Measurements from ENCODE around the gene SSX2IP. TPM values are rescaled to one million over a fixed set of nuclear protein-coding genes. Genes with fewer than 3 reads are reported as not detected.
"Not testable (repeated sequence)": the region's sequence is repeated elsewhere in the genome, so short reads cannot be mapped to it uniquely, and the experiment has no call there.

The SSX2IP gene
- total RNA-seq, 1 donor from 2014 or later: 58.7 TPM

DNA sequence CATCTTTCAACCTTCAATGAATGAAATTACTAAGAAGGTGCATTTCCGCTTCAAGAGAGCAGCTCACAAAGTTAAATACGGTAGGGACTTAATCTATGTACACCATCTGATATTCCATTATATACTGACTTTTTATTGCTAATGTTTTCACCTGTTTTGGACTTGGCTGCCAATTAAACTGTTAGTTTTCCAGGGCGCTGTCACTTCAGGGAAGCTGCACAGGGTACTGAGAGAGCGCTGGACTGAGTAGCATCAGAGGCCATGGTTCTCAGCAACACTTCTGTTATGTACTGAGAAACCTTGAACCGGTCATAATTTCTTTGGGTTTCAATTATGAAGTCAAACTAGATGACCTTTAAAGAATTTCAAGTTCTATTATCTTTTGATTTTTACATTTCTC lies 8.2 kb downstream of the SSX2IP start:
- DNase-seq (ENCODE audit: low spot score in 2 of 2) (no peak), FAIRE-seq (no peak)

DNA sequence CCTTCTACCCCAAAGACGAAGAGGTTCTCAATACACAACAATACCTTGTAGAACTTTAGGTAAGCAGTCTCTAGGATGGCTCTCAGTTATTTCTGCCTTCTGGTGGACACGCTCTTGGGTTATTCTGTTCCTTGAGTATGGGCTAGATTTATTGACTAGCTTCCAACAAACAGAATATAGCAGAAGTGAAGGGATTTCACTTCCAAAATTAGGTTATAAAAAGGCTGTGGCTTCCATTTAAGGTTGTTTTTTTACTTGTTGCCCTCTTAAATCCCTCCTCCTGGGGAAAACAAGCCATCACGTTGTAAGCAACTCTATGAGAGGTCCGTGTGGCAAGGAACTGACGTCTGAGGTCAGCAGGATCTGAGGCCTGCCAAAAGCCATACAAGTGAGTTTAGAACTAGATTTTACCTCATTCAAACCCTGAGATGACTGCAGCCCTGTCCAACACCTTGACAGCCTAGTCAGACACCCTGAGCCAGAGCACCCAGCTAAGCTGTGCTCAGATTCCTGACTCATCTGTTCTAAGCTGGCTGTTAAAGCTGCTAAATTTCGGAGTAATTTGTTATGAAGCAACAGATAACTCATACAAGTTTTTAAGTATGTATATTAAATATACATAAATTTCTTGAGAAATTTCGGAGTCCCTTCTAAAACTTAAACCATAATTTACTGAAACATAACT lies 12.7 kb downstream of the SSX2IP start:
- no peak for FAIRE-seq
- no peak for DNase-seq (ENCODE audit: low spot score in 2 of 2)

DNA sequence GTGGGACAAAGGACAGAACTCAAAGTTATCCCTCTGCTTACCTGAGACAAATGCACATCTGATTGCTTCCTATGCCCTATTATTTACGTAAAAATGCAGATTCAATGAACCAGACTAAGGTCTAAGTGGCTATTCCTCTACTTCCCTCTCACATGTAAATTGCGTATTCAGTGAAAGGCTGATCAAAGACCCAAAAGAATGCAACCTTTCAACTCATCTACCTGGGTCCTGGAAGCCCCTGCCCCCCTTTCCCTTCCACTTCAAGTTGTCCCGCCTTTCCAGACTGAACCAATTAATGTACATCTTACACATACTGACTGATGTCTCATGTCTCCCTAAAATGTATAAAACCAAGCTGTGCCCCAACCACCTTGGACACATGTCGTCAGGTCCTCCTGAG lies 14.6 kb downstream of the SSX2IP start:
- DNase-seq (ENCODE audit: low spot score in 2 of 2) (no peak), FAIRE-seq (no peak)

DNA sequence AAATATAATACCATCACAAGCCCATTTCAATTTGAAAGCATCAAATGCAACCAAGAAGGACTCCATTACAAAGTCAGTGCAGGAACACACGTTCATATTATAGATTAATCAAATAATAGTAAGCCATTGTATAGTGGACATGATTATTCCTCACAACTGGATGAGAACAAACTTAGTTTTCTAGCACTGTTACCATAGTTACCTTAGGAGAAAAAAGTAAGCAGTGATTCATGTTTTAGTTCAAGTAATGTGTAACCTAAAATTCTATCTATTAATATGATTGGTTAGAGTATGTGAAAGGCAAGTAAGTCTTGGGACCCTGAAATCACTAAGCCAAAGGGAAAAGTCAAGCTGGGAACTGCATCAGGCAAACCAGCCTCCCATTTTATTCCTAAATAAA lies 15.2 kb downstream of the SSX2IP start:
- no peak for FAIRE-seq
- no peak for DNase-seq (ENCODE audit: low spot score in 2 of 2)

DNA sequence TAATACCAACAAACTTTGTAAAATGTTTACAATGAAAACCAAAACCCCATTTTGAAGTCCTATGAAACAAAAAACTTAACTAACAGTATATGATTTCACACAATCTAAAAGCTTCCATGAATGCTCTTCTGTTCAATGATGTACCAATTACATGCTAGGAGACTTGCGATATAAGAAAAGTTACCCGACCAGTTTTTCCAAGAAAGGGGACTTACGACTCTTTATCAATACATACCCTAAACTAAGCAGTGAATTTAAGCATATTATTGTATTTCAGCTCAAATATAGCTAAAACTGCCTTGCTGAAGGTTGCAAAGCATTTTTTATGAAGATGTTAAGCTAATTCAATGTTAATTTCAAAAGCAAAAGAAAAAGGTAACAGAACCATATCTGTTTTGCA lies 15.6 kb downstream of the SSX2IP start:
- DNase-seq (ENCODE audit: low spot score in 2 of 2) (no peak), FAIRE-seq (no peak)

DNA sequence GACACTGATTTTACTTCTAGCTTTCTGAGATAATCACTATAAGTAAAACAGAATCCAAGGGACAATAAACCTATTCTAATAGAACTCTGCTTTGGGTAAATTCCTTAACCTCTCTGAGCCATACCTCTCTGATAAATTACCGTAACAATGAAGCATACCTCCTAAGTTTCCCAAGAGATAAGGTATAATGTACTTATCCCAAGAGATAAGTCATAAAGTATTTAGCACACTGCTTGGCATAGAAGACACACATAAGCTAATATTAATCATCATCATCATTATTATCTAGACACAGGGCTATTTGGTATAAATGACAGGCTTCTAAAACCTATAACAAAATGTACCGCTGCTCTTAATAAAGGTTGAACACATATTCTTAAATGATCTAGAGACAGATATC lies 16.2 kb downstream of the SSX2IP start:
- DNase-seq (ENCODE audit: low spot score in 2 of 2) (no peak), FAIRE-seq (no peak)

DNA sequence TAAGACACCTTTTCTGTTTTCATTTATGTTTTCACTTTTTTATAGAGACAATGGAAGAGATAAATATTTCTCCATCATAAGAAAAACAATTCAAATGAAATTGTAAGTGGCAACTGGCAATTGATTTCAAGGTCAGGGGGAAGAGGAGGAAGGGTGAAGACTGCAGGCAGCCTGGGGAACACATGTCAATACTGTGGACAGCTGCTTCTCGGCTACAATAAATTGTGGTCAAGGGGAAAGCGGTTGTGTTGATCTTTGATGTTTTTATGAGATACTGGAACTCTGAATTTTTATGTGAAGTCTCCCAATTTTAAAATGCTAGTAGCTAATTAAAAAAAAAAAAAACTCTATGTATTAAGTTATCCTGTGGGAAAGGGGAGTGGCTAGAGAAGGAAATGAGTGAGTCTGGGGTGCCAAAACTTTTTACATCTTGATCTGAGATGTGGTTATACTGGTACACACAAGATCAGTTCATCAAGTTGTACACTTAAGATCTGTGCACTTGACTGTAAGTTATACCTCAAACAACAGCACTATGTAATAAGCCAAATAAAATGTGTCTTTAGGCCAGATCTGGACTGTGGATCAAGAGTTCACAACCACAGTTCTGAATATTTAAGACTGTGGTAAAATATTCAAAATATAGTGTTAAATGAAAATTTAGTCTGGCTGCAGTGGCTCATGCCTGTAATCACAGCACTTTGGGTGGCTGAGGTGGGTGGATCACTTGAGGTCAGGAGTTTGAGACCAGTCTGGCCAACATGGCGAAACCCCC lies 18.0 kb downstream of the SSX2IP start:
- DNase-seq (ENCODE audit: low spot score in 2 of 2) (no peak), FAIRE-seq (no peak)

DNA sequence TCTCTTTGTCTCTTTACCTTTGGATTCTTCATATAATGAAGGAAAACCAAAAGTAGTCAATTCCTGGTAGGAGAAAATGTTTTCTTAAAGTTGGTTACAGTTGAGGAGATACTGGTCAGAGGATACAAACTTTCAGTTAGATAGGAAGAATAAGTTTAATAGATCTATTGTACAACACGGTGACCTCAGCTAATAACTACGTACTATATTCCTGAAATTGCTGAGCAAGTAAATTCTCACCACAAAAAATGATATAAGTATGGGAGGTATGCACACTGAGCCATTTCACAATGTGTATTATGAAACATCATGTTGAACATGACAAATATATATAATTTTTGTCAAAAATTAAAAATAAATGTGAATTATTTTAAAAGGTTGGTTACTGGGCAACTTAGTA lies 20.4 kb downstream of the SSX2IP start:
- DNase-seq (ENCODE audit: low spot score in 2 of 2) (no peak), FAIRE-seq (no peak)

DNA sequence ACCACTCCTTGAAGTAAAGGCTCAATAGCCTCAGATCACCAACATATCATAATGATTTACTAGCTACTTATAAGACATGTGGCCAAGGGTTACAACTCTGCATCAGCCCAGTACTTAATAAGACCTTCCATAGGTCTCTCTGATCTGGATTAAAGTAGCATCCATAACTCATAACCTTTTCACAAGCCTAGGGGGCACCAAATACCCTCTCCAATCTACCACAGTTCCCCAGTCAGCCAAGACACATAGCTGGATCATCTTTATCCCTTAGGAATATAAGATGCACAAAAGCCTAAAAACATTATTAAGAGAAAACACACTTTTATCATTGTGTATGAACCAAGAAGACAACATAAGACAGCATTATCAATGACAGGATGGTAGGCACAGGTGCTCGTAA lies 22.1 kb downstream of the SSX2IP start:
- no peak for DNase-seq (ENCODE audit: low spot score in 2 of 2)
- FAIRE-seq: no peak

DNA sequence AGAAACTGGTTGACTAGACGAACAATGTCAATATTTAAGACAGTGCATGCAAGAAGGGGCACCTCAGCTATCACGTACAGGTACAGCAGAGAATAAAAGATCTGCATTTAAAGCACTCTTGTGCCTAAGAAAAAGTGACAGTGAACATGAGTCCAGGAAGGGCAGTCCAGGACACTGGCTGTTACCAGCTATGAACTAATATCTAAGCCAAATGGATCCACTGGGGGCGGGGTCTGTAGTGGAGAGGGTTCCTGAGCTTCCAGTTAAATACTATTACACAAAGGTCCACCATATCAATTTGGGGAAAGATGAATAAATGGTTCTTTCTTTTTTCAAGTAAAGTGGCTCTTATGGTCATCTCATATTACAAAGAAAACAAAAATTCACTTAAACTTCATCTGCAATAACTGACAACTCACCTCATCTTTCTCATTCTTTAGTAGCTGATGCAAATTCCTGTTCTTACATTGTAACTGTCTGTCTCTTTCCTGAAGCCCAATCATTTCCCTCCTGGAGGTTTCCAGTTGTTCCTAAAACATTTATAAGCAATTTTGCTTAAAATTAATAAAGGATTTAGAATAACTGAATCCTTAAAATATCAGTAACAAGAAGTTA lies 24.5 kb downstream of the SSX2IP start:
- FAIRE-seq (no peak), DNase-seq (ENCODE audit: low spot score in 2 of 2) (no peak)

DNA sequence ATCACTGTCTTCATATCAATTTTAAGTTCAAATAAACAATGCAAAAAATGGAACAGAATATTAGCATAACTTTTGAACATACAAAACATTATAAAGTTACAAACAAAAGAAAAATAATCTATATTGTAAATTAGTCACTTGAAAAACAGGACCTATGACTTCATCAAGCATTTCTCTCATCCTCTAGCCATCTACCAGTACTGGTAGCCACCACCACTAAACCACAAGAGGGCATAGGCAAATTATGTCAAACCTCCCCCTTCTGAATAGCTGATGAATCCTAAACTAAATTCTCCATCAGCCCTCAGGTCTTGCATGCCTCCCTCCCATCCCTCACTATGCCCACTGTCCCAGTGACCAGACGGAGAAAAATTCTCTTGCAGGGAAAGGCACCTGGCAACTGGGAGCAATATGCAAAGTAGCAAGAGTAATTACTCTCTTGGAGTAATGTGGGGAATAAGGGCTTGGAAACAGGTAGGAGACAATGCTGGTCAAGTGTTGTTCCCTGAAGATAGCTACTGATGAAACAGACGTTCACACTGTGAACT lies 37.1 kb downstream of the SSX2IP start:
- no peak for DNase-seq (ENCODE audit: low spot score in 2 of 2)
- no peak for FAIRE-seq

DNA sequence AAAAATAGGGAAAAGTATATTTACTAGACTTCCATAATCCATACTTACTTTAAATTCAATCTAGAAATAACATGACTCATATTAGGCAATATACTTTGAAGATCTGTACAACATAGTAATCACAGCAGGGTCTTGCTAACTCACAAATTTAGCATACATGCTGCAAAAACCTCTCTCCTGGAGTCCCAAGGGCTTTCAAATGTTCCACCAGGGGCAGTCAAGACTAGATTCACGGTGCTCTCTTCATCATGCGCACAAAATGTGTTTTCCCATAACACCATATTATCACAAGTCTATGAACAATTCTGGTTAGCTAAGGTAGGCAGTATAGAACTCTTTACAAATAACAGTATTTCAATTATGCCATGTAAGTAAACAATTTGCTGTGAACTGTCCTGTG lies 45.8 kb downstream of the SSX2IP start:
- DNase-seq (ENCODE audit: low spot score in 2 of 2) (no peak), FAIRE-seq (no peak)

DNA sequence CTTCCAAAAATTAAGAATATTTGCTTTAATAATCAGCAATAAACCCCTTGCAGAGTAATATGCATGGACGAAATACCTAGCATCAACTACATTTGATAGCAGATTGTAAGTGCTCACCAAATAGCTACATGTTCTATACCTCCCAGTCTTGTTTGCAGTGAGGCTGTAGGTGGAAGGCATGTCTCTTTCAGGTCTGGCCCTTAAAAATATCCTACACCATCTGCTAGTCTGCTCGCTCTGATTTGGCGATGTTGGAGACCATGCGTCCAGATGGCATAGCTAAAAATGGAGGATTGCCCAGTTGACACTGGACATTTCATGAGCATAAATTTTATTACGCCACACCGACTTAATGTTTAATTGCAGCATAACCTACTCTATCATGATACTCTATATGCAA lies 47.1 kb downstream of the SSX2IP start:
- DNase-seq (ENCODE audit: low spot score in 2 of 2) (no peak), FAIRE-seq (no peak)

DNA sequence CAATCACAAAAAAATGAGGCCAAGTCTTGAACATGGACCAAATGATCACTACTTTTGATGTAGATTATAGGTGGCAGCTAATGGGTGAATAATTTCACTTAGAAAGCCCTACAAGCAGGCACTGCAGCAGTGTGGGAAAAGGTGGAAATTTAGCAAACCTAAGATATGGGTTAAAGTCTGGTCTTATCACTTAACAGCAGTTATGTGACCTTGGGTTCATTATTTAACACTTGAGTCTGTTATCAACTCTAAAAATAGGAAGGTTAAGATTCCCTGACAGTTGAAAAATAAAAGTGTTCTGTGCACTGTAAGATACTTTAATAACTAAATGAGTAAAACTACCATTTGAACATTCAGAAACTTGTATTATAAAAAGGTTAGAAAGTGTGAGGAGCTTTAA lies 47.5 kb downstream of the SSX2IP start:
- no peak for FAIRE-seq
- no peak for DNase-seq (ENCODE audit: low spot score in 2 of 2)

DNA sequence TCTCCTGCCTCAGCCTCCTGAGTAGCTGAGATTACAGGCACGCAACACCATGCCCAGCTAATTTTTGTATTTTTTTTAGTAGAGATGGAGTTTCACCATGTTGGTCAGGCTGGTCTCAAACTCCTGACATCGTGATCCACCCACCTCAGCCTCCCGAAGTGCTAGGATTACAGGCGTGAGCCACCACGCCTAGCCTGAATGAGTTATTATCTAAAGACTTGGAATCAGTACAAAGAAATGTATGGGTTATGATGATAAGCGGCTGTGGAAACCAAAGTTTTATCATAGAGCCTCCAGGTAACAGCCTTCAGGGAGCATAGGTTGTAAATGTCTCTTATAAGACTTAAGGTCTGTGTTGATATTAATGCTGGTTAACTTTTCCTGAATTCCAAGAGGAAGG lies 50.5 kb downstream of the SSX2IP start:
- FAIRE-seq; DNase-seq (ENCODE audit: low spot score in 2 of 2): not testable (repeated sequence)

DNA sequence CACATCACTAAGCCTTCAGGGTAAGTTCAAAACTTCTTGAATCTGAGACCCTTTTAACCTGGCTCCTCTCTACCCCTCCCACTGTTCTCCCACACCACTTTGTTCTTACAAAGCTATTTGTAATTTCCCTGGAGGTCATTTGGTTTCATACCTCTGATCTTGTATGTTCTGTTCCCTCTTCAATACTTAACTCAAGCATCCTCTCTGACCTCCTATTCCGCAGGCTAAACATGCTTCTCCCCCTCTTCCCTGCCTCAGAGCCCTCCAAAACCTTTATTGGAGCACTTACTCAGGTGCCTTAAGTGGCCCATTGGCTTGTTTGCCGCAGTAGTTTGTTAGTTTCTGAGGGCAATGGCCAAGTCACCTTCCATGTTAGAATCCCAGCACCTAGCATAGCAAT lies 54.8 kb downstream of the SSX2IP start:
- no peak for DNase-seq (ENCODE audit: low spot score in 2 of 2)
- no peak for FAIRE-seq

DNA sequence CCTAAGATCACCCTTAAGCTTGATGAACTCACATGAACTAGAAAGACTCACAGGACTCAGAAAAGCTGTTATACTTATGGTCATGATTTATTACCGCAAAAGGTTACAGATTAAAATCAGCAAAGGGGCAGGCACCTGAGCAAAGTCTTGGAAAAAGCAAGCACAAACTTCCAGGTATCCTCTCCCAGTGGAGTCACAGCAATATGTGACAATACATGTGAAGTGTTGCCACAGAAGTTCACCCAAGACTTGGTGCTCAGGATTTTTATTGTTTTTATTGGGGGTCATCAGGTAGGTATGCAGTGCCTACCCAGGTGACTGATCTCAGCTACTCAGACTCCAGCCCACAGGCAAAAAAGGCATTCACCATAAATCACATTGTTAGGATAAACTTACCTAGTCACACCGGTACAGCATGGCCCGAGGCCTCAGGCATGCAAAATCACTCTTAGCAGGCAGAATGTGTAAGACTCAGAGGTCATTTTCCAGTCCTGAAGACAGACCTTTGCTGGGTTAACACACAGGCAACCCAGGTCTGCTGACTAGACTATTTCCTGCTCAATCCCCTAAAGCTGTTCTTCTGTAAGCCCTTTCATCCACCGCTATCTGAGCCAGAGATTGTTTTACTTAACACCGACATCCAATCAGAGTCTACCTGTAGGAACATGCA lies 55.6 kb downstream of the SSX2IP start:
- DNase-seq (ENCODE audit: low spot score in 2 of 2): no peak
- FAIRE-seq: no peak

DNA sequence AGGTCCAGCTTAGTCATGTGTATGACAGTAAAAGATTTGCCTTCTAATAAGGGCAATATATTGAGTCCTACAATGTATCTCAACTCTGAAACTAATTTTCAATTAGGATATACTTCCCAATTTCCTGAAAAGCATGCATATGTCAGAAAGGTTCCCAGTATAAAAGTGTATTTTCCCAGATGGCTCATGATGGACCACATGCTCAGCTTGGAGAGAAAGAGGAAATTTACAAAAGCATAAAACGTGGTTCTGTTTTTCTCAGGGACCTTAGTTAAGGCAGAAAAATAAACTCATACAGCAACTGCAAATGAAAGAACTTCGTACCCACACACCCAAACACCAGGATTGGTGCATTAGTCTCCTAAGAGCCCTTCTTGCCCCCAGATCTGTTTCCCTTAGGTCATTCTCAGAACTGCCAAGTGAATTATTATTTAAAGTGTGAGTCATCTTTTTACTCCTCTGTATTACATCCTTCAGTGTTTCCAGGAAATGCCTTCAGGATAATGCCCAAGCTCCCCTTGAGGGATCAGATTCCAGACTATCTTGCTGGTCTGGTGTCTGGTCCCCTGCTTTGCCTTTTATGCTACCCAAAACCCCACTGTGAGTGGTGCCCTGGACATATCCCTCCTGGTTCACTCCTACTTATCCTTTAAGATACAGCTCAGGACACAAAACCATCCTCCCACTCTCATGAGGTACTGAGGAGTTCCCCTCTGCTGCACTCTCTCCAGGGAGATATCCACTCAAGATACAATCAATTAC lies 57.4 kb downstream of the SSX2IP start:
- no peak for FAIRE-seq

DNA sequence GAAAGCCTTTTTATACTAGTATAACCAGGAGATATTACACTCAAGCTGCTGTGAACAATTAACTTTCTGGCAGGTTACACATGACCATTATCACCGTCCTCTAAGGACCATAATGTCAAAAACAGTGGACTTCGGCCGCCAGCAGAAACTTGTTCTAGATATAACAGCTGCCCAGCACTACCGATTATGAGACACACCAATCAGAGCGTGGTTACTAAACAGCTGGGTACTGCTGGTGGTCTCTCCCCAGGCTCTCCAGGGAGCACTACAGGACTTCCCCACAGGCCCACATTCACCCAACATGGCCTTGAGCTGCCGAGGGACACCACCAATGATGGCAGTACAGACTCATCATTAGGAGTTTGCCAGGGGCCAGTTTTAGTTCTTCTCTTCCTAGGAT lies 58.1 kb downstream of the SSX2IP start:
- no peak for FAIRE-seq
- DNase-seq (ENCODE audit: low spot score in 2 of 2): no peak

More for the DNA sequence above, 57.4 kb downstream of the SSX2IP start:
- no peak for DNase-seq (ENCODE audit: low spot score in 2 of 2)

DNA sequence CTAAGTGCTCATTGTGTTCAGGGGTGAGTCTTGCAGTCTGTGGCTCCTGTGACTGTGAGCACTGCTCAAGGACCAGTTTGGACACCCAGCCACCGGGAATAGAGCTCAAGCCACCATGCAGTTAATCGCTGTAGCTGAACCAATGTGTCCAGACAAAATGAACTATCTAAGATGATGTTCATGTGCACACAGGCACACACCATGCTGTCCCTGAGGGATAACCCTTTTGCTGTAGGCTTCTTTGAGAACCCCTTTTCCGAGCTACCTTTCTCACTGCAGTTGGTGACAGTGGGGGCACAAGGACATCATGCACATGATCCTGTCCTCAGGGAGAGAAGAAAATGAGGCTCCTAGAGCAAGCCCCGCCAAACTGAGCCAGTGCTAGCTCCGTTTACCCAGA lies 65.4 kb downstream of the SSX2IP start:
- DNase-seq (ENCODE audit: low spot score in 2 of 2) (no peak), FAIRE-seq (no peak)
